Measurements from ENCODE around the gene STK35. TPM values are rescaled to one million over a fixed set of nuclear protein-coding genes. Genes with fewer than 3 reads are reported as not detected.

The STK35 gene
- polyA plus RNA-seq, 1 donor = 19.3 TPM

GRCh38 chr20:2103461-2104153 lies 2.0 kb downstream of the STK35 start:
- DNase-seq = no peak

DNA sequence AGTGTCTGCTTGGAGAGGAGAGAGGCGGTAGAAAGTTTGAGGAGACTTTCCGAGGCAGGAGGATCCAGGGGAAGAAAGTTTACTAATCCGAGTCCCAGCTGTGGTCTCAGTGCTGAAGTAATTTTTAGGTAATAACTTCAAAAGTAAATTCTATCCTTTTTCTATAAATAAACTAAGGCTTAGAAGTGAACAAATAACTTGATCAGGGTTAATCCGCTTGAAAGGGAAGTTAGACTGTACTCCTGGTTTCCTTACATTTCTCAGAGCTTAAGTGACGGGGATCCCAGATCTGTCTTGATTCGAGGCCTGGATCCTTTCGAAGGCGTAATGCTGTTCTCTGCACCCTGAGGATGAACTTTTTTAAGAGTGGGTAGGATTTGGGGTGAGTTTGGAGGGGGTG lies 2.6 kb downstream of the STK35 start:
- DNase-seq = no peak

- no peak for DNase-seq
Measured at GRCh38 chr20:2108498-2108897, 6.9 kb downstream of the STK35 start.

DNA sequence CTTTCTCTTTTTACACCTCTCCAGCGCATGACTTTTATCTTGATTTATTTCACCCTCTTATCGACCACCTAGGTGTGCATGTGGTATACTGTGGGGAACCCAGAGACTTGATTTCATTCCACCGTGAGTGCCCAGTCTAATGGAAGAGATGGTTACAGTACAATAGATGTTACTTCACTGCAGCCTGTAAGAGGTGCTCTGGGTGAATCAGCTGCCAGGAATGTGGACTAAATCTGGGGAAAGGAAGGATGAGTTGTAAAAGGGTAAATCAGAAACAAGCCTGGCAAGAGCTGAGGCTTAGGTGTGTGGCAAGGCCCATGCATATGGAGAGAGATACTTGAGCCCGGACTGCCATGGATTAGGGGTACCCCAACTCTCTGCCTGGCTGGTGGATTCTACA lies 7.4 kb downstream of the STK35 start:
- DNase-seq = no peak

DNA sequence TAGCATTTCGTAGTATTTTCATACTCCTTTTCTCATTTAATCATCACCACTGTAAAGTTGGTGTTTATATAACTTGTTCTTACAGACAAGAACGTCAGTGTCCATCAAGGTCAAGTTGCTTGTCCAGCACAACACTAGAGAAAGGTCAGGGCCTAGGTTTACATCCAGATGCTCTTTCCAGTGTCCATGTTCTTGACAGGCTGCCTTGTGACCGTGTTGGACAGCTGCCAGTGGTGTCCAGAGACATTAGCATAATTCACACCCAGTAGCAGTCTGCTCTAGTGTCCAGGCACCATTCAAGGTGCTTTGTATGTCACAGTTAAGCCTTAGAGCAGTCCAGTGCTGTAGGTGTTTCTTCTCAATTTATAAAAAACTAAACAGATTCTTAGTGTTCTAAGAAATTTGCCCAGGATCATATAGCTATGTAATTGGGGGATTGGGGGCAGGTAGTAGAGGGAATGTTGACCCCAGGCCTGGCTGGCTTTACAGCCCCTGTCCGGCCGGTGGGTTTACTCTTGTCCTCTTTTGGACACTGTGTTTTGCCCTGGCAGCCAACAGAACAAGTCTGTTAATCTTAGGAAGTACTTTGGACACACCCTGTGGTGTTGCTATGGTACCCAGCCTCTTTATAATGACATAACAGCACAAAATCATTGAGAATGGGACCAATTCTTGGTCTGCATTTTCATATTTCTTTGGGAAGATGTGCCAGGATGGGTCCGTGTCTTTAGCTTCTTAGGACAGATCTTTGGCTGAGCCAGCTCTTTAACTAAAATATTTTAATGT lies 8.0 kb downstream of the STK35 start:
- DNase-seq = no peak

- DNase-seq = no peak
Measured at GRCh38 chr20:2112910-2113309, 11.3 kb downstream of the STK35 start.

- DNase-seq = no peak
Measured at GRCh38 chr20:2114127-2114959, 12.7 kb downstream of the STK35 start.

DNA sequence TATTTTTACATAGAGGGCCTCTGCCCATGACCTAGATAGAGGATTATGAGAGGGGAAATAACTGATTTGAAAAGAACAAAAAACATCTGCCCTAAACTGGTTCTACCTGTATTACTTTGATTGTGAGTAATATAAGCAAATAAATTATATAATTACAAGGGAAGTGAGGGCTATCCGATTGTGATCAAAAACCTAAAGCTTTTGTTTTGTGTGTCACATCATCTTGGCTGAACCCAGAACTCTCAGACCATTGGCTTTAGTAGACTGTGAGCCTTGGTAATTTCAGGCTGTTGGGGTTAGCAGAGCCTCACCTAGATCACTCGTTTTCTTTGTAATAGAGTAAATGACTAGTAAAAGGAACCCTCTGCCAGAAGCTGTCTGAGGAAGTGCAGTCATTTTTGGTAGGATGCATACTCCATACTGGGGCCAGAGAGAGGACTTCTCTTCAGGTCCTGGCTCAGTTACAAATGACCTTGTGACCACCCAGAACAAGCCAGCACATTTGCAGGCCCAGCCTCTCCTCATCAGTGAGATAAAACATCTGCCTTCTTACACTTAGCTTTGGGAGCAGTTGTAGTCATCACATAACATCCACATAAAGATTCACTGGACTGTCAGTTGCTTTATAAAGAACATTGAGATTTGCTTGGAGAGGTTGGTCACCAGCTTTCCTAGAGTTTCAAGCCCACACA lies 13.5 kb downstream of the STK35 start:
- peak; percentile 66 for DNase-seq

DNA sequence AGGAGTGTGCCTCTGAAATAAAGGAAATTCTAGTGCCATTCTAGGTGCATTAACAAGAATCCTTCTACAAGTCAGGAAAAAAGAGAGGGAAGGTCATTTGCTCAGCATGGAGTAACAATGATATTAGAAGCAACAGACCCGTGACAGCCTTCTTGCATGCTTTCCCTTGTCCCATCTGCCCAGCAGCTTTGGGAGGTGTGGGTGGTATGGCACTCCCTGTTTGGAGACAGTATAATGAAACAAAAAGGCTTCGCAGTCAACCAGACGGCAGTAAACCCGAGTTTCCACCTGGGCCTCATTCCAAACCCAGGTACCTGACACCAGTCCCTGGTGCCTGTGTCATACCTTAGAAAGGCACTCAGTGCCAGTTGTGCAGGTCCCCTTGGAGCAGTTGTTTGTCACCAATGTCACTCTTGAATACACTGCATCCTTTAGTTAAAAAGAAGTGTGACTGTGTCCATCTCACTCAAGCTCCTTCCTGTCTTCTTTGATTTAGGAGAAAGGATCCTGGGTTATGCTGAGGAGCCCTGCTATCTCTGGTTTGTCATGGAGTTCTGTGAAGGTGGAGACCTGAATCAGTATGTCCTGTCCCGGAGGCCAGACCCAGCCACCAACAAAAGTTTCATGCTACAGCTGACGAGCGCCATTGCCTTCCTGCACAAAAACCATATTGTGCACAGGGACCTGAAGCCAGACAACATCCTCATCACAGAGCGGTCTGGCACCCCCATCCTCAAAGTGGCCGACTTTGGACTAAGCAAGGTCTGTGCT lies 14.7 kb downstream of the STK35 start:
- no peak for DNase-seq

DNA sequence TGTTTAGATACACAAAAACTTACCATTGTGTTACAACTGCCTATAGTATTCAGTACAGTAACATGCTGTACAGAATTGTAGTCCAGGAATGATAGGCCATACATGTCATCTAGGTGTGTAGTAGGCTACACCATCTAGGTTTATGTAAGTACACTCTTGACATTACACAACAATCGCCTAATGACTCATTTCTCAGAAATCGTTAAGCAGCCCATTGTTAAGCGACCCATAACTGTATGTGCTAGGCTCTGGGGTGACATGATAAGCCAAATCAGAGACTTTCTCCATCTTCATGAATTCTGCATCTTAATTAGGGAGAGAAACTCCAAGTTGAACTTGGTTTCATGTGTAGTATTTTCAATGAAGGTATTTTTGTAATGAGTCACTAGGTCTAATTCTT lies 17.2 kb downstream of the STK35 start:
- no peak for DNase-seq

DNA sequence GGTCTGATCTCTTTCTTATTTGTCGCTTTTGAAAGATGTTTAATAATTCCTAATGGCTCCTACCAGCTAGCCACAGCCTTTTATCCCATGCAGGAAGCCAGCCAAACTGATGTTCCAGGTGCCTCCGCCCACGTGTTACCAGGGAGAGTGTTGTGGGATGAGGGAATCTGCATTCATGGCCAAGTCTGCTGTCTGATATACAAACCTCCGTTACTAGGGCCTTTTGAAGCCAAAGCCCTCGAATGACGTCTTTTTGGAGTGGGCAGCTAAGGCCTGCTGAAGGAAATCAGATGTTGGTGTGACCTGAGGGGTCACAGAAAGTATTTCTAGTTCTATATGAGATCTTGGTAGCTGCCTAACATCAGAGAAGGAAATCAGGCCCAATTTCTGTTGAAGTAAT lies 21.3 kb downstream of the STK35 start:
- peak; percentile 50 for DNase-seq

DNA sequence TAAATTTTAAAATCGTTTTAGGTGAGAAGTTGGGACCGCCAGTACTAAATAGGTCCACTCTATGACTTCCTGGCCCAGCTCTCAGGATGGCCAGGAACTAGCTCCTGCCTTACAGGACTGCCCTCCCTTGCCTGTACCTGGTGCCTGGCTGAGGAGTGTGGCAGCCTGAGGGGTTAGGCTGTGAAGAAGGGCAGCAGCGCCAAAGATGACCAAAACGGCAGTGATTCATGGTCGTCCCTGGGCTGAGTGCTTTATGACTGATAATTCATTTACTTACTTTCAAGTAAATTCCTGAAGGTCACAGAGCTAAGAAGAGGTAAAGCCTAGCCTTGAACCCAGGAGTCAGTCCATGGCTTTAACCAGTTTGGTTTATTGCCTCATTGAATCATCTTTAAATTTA lies 22.1 kb downstream of the STK35 start:
- no peak for DNase-seq

GRCh38 chr20:2124564-2125213 lies 23.1 kb downstream of the STK35 start:
- no peak for DNase-seq

- no peak for DNase-seq
Measured at GRCh38 chr20:2125474-2126112, 24.0 kb downstream of the STK35 start.

GRCh38 chr20:2127238-2127637 lies 25.6 kb downstream of the STK35 start:
- no peak for DNase-seq

- DNase-seq = no peak
Measured at GRCh38 chr20:2128542-2128941, 26.9 kb downstream of the STK35 start.

- DNase-seq = no peak
Measured at GRCh38 chr20:2130062-2130591, 28.5 kb downstream of the STK35 start.

DNA sequence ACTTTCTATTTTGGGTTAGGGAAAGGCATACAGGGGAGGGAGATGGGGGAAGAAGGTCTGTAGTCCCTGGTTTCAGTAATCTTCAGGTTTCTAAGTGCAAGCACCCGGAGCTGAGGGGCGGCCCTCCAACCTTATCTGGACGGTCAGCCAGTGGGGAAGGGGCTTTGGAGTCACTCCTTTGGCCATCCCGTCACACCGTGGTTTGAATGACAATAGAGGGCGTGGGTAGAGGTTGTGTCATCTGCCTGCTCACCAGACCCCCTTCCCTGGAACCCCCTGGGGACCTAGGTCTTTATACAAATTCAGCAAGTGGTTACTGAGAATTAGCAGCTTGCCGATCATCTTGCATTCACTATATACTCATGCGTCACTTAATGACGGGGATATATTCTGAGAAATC lies 29.1 kb downstream of the STK35 start:
- no peak for DNase-seq

DNA sequence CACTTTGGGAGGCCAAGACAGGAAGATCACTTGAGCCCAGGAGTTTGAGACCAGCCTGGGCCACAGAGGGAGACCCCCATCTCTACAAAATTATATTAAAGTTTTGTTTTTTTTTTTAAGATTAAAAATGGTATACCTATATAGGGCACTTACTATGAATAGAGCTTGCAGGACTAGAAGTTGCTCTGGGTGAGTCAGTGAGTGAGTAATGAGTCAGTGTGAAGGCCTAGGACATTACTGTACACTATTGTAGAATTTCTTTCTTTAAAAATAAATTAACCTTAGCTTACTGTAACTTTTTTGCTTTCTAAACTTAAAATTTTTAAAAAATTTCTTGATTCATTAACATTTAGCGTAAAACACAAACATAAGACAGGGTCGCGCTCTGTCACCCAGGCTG lies 29.7 kb downstream of the STK35 start:
- DNase-seq = no peak

GRCh38 chr20:2132461-2132901 lies 30.9 kb downstream of the STK35 start:
- DNase-seq = no peak

All from left kidney (tissue), 2 donors.